ENCODE results near the gene TEX54. TPM values are rescaled to one million over a fixed set of nuclear protein-coding genes. Genes with fewer than 3 reads are reported as not detected.
A peak's percentile ranks its signal among the peaks of the same experiment; 100 is the strongest.

Gene TEX54
- total RNA-seq (not detected), polyA plus RNA-seq (not detected)
- long read RNA-seq, donor 1: 0 reads
- long read RNA-seq, donor 2: 0 reads
- long read RNA-seq, donor 3: 0 reads

- intact Hi-C loops (cut with DNase I): loop anchor here in 6 of 10 donors (2.0 to 5.0 kb wide), 3 partner anchors 40 to 46 kb away; partner anchors contain the start of genes TMEM223 (in 5 of the 6) and TMEM179B (in 1 of the 6)
Measured at GRCh38 chr11:62832336-62833234, at the start of gene TEX54. Gene TEX54 (minus strand): TSS chr11:62832841.

GRCh38 chr11:62882431-62882749 lies 49.7 kb upstream of the TEX54 start:
- TF ChIP-seq POLR2A (IDR thresholded peaks at IDR 0.05) (no peak), CTCF (IDR thresholded peaks at IDR 0.05) (no peak)
- H3K4me3 ChIP-seq: peak overlapping the region; percentile 80 to 100 (median 96)
- peak overlapping the region in 9 of 12 donors; percentile 95 to 100 (median 99) for H3K27ac ChIP-seq
- no peak for ATAC-seq
- intact Hi-C loops (cut with DNase I): loop anchor here in 1 of 10 donors (5.0 kb wide), 1 partner anchor 95 kb away; the partner anchor contains the start of gene TMEM179B
- peaks cover 0 to 53% (median 50%) of the 10 kb centered on the region in 9 donors for H3K36me3 ChIP-seq
- no peak for DNase-seq
- H3K27me3 ChIP-seq: no peaks in the 10 kb centered on the region
- 25 to 38% (median 34%) methylated on average over 6 of the region's 6 CpGs for WGBS, 4 donors
- no peaks in the 10 kb centered on the region for H3K9me3 ChIP-seq
- peaks cover 13 to 60% (median 40%) of the 10 kb centered on the region in 12 donors for H3K4me1 ChIP-seq

More at GRCh38 chr11:62832336-62833234, at the start of gene TEX54:
- peaks cover 0 to 66% (median 53%) of the 10 kb centered on the region in 9 donors for H3K36me3 ChIP-seq
- H3K27ac ChIP-seq: peak within 1 kb of the TSS; percentile 87 to 98 (median 95)
- peak within 1 kb of the TSS; percentile 53 to 99 (median 93) for H3K4me3 ChIP-seq
- TF ChIP-seq POLR2A (IDR thresholded peaks at IDR 0.05) (no peak), CTCF (IDR thresholded peaks at IDR 0.05) (no peak)
- H3K27me3 ChIP-seq: no peaks in the 10 kb centered on the region
- 6 to 16% (median 12%) methylated on average over 28 to 40 of the region's 40 CpGs for WGBS, 4 donors
- DNase-seq (peak in 4 of 5 donors; percentile 22 to 46 (median 36)), ATAC-seq (peak in 3 of 4 donors; percentile 1 to 5 (median 1))
- peaks cover 10 to 42% (median 29%) of the 10 kb centered on the region in 12 donors for H3K4me1 ChIP-seq
- H3K9me3 ChIP-seq: no peaks in the 10 kb centered on the region

- ATAC-seq (peak; percentile 68 to 84 (median 81)), DNase-seq (peak; percentile 92 to 96 (median 94))
- Histone ChIP-seq H3K27me3 (no peaks in the 10 kb centered on the region), H3K36me3 (peaks cover 0 to 47% (median 44%) of the 10 kb centered on the region in 9 donors), H3K4me1 (peaks cover 13 to 60% (median 40%) of the 10 kb centered on the region in 12 donors), H3K27ac (peak overlapping the region; percentile 93 to 100 (median 99)), H3K9me3 (no peaks in the 10 kb centered on the region), H3K4me3 (peak overlapping the region; percentile 80 to 100 (median 96))
- intact Hi-C loops (cut with DNase I): loop anchor here in 2 of 10 donors (2.0 to 5.0 kb wide), 2 partner anchors 41 to 95 kb away; partner anchors contain the start of gene TMEM179B (in 1 of the 2)
- 5 to 6% (median 5%) methylated on average over 19 to 21 of the region's 21 CpGs for WGBS, 4 donors
- TF ChIP-seq CTCF (IDR thresholded peaks at IDR 0.05) (peak in 2 of 12 donors; percentile 2 to 17), POLR2A (IDR thresholded peaks at IDR 0.05) (no peak)
Measured at GRCh38 chr11:62881579-62882430, 49.2 kb upstream of the TEX54 start.
